WI38 (cell line): ENCODE results near the gene LRRC57.

Experiments used
- H3K4me3 ChIP-seq: 2 replicates; pipeline ENCODE4 v1.5.1; 2011; ENCODE audit warnings: low read depth, mild to moderate bottlenecking, control low read depth, low read length
- TF ChIP-seq, protein P1 (sequence below): IDR thresholded peaks from 2 replicates; pipeline ENCODE4 v1.5.1; 2012; ENCODE audit warnings: low read depth, mild to moderate bottlenecking, control low read depth, low read length

Gene LRRC57

DNA sequence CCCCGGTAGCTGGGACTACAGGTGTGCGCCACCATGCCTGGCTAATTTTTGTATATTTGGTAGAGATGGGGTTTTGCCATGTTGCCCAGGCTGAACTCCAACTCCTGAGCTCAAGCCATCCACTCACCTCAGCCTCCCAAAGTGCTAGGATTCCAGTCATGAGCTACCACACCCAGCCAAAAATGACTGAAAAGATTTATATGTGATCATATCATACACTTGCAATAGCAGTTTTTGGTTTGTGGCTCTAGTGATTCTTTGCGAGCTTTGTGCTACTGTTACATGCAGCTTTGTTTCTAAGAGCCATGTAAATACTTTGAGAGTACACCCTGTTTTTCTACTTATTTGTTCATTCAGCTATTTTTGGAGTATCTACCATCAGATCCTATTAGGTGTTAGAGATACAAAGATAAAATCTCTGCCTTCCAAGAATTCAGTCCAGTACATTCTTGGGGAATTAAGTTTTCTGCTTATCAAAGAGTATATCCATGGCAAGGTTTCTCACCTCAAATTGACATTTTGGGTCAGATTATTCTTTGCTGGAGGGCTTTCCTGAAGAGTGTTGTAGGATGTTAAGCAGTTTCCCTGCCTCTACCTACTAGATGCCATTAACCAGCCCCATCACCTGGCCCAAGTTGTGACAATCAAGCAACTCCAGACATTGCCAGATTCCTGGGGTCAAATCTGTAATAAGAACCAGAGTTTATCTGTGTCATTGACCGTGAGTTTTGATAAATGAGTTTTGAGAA is 38.2 kb downstream of the LRRC57 start:
- H3K4me3 ChIP-seq: no peak overlapping the region
- TF ChIP-seq, protein P1, sequence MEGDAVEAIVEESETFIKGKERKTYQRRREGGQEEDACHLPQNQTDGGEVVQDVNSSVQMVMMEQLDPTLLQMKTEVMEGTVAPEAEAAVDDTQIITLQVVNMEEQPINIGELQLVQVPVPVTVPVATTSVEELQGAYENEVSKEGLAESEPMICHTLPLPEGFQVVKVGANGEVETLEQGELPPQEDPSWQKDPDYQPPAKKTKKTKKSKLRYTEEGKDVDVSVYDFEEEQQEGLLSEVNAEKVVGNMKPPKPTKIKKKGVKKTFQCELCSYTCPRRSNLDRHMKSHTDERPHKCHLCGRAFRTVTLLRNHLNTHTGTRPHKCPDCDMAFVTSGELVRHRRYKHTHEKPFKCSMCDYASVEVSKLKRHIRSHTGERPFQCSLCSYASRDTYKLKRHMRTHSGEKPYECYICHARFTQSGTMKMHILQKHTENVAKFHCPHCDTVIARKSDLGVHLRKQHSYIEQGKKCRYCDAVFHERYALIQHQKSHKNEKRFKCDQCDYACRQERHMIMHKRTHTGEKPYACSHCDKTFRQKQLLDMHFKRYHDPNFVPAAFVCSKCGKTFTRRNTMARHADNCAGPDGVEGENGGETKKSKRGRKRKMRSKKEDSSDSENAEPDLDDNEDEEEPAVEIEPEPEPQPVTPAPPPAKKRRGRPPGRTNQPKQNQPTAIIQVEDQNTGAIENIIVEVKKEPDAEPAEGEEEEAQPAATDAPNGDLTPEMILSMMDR: no peak

DNA sequence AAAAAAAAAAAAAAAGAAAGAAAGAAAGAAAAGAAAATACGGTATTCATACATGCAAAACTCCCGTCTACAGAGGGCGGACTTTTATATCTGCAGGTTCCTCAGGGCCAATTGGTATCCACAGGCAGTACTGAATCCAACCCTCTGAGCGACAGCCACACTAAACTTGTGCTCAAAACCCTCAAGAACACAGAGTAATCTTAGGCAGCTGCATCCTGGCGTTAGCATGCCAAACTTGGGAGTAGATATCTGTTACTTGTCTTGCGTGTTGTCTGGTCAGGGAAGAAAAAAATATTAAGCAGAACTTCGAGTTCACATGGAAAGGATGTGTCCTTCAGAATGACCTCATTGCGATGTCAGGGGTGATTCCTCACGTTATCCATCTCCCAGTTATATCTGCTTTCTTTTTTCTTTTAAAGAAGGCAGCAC is 40.3 kb downstream of the LRRC57 start:
- TF ChIP-seq, protein P1: no peak
- H3K4me3 ChIP-seq: no peak overlapping the region

DNA sequence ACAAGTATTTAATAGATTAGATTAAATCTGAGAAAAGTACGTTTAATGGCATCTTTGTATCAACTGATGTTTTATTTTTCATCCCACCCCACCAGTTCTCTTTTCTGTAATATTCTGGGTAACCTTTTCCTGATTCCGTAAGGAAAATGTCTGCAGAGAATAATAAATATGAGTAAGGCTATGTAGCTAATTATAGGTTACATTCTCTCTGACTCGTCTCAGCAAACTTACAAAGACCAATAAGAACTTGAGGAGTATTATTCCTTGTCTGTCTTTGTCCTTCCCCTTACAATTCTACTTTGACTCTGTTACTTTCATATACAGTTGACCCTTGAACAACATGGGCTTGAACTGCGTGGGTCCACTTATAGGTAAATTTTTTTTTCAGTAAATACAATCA is 41.1 kb downstream of the LRRC57 start:
- TF ChIP-seq, protein P1: no peak
- H3K4me3 ChIP-seq: no peak overlapping the region

DNA sequence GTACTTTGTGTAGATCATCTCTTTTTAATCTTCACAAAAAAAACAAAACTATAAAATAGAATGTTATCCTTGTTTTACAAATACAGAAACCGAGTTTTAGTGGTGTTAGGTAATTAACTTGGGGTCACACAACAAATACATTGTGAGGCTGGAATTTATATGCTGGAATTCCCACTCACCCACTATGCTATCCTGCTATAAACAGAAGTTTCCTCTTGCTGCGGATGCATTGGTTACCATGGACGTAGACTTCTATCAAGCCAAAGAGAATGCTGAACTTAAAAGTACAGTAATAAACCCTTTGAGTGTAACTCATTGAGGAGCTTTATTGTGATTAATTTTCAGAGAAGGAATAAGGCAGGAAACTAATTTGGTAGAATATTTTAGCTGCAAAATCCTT is 44.0 kb downstream of the LRRC57 start:
- no peak overlapping the region for H3K4me3 ChIP-seq
- TF ChIP-seq, protein P1: no peak

DNA sequence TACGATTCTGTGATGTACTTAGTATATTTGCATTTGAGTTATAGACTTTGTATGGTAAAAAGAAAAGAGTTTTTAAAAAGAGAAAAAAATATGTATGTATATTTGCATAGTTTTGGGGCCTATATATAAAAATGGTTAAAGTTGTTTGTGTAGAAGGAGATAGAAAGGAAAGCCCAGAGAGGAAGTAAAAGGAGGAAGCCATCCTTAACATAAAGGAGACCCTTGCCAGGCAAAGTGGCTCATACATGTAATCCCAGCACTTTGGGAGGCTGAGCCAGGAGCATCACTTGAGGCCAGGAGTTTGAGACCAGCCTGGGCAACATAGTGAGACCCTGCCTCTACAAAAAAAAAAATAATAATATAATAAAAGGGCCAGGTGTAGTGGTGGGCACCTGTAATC is 44.8 kb downstream of the LRRC57 start:
- TF ChIP-seq, protein P1: no peak
- no peak overlapping the region for H3K4me3 ChIP-seq

DNA sequence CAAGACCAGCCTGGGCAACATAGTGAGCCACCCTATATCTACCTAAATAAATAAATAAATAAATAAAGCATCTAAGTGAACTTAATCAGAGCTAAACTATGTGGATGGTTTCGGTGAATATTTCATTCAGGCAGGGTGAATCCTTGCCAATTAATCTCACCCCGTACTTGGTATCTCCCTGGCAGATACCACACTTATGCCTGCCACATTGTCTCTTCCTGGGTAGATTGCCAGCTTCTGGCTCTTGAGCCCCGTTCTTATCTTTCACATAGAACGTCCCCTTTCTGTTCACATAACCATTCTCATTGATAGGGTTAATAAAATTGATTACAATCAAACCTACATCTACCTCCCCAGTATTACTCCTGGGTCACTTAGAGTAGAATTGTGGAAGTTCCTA is 46.1 kb downstream of the LRRC57 start:
- no peak overlapping the region for H3K4me3 ChIP-seq

More for the DNA sequence above, 46.1 kb downstream of the LRRC57 start:
- TF ChIP-seq, protein P1: no peak
